A673 (cell line): Measurements from ENCODE around the gene MAG. TPM values are rescaled to one million over a fixed set of nuclear protein-coding genes. Genes with fewer than 3 reads are reported as not detected.

Experiments used
- BruUV-seq: library from RNA; stranded (reverse); fragments of 400-500 nt; replicated peaks from 2 replicates; lab custom pipeline; 2021; lab: Mats Ljungman, UMichigan
- CTCF ChIA-PET: fragments of 300-600 bp; sonication (Branson Sonifier 250); formaldehyde crosslinking; loops from one replicate; lab custom pipeline; 2022; ENCODE audit warnings: antibody characterized with exemption; lab: Charles Lee
- POLR2A ChIA-PET: fragments of 300-600 bp; sonication (Branson Sonifier 250); formaldehyde crosslinking; loops from one replicate; lab custom pipeline; 2022; ENCODE audit warnings: antibody characterized with exemption; ENCODE audit not compliant: low non-redundant PET; lab: Charles Lee
- DNase-seq: peaks from one replicate; pipeline ENCODE4 v3.0.0-alpha.2; 2015; ENCODE audit warnings: low spot score
- H3K27ac ChIP-seq: fragments of 200-600 bp; sonication (generic); 2 replicates; pipeline ENCODE4 v1.5.1; 2016; ENCODE audit warnings: mixed run types, low read depth, mild to moderate bottlenecking, mixed read lengths, antibody characterized with exemption, low read length; ENCODE audit not compliant: poor library complexity, severe bottlenecking
- H3K27me3 ChIP-seq: fragments of 200-600 bp; sonication (generic); replicated peaks from 2 replicates; pipeline ENCODE4 v1.6.1; 2017; ENCODE audit warnings: mixed run types, low read depth, mild to moderate bottlenecking, mixed read lengths, antibody characterized with exemption, low read length; ENCODE audit not compliant: insufficient read depth, poor library complexity
- H3K36me3 ChIP-seq: fragments of 200-600 bp; sonication (generic); 2 replicates; pipeline ENCODE4 v1.6.1; 2016; ENCODE audit warnings: mixed run types, mild to moderate bottlenecking, mixed read lengths, antibody characterized with exemption, low read length; ENCODE audit not compliant: insufficient read depth, poor library complexity, severe bottlenecking
- H3K4me1 ChIP-seq: fragments of 200-600 bp; sonication (generic); 2 replicates; pipeline ENCODE4 v1.6.1; 2017; ENCODE audit warnings: mixed run types, mild to moderate bottlenecking, mixed read lengths, antibody characterized with exemption, low read length; ENCODE audit not compliant: insufficient read depth, poor library complexity, severe bottlenecking
- H3K4me3 ChIP-seq: fragments of 200-600 bp; sonication (generic); 2 replicates; pipeline ENCODE4 v1.5.1; 2016; ENCODE audit warnings: low read depth, mixed run types, mild to moderate bottlenecking, mixed read lengths, low read length; ENCODE audit not compliant: poor library complexity, severe bottlenecking
- H3K9me3 ChIP-seq: fragments of 200-600 bp; sonication (generic); 2 replicates; pipeline ENCODE4 v1.6.1; 2016; ENCODE audit warnings: mixed run types, low read depth, mild to moderate bottlenecking, mixed read lengths, antibody characterized with exemption, low read length; ENCODE audit not compliant: poor library complexity, severe bottlenecking
- CTCF ChIP-seq: fragments of 300-800, 200-600 bp; sonication (generic); conservative IDR thresholded peaks from 2 replicates; pipeline ENCODE4 v1.5.1; 2017; ENCODE audit warnings: low read depth, mild to moderate bottlenecking, antibody characterized with exemption, low read length, moderate library complexity, mixed read lengths
- EZH2 ChIP-seq: fragments of 200-600 bp; sonication (generic); IDR thresholded peaks from 2 replicates; pipeline ENCODE4 v1.6.1; 2017; ENCODE audit warnings: borderline replicate concordance, low read depth, mild to moderate bottlenecking, mixed read lengths, antibody characterized with exemption, low read length; ENCODE audit not compliant: poor library complexity, severe bottlenecking
- intact Hi-C: fragments of 100-400 bp; cut with micrococcal nuclease; formaldehyde crosslinking; loops from one replicate; pipeline ENCODE4 v1.10.0; 2022; ENCODE audit not compliant: unreplicated experiment
- total RNA-seq: library from RNA; stranded (reverse); gene quantifications from 2 replicates; pipeline ENCODE4 v1.2.3, GENCODE V29; 2021

MAG gene
- total RNA-seq, 1 experiment from 2014 or later, result not detected

GRCh38 chr19:35278578-35279284 lies 13.2 kb upstream of the MAG start:
- no TSS peak for BruUV-seq
- Histone ChIP-seq H3K27me3 (no peaks in the 10 kb centered on the region), H3K27ac (no peak overlapping the region), H3K4me3 (no peak overlapping the region), H3K9me3 (no peaks in the 10 kb centered on the region), H3K4me1 (no peaks in the 10 kb centered on the region), H3K36me3 (peaks cover 2% of the 10 kb centered on the region)
- TF ChIP-seq CTCF, result no peak
- DNase-seq, result no peak
- POLR2A ChIA-PET, result interaction anchor here (0.6 kb wide), 2 partner anchors 14 to 138 kb away, joined by 3 to 4 read pairs; no protein-coding TSS in a partner anchor
- intact Hi-C loops, result no loop called here
- CTCF ChIA-PET, result no interaction called here

- no peak for DNase-seq
- TSS peak; percentile 69 for BruUV-seq
- TF ChIP-seq CTCF (no peak), EZH2 (no peak)
- Histone ChIP-seq H3K27ac (no peak overlapping the region), H3K9me3 (no peaks in the 10 kb centered on the region), H3K4me1 (no peaks in the 10 kb centered on the region), H3K27me3 (no peaks in the 10 kb centered on the region), H3K4me3 (no peak overlapping the region), H3K36me3 (no peaks in the 10 kb centered on the region)
- ChIA-PET CTCF (no interaction called here), POLR2A (interaction anchor here (0.6 kb wide), 2 partner anchors 13 to 137 kb away, joined by 3 to 4 read pairs; no protein-coding TSS in a partner anchor)
- intact Hi-C loops, result no loop called here
Measured at GRCh38 chr19:35279374-35279773, 12.6 kb upstream of the MAG start.

GRCh38 chr19:35279985-35280821 lies 11.8 kb upstream of the MAG start:
- DNase-seq, result no peak
- H3K27ac ChIP-seq, result no peak overlapping the region
- H3K36me3 ChIP-seq, result no peaks in the 10 kb centered on the region
- BruUV-seq, result no TSS peak
- POLR2A ChIA-PET, result no interaction called here
- no peaks in the 10 kb centered on the region for H3K9me3 ChIP-seq
- H3K4me3 ChIP-seq, result no peak overlapping the region
- CTCF ChIA-PET, result no interaction called here
- no peaks in the 10 kb centered on the region for H3K4me1 ChIP-seq
- H3K27me3 ChIP-seq, result no peaks in the 10 kb centered on the region
- intact Hi-C loops, result no loop called here
- TF ChIP-seq EZH2 (no peak), CTCF (no peak)
